Effector memory CD8-positive, alpha-beta T cell (primary cell): Measurements from ENCODE around the gene EFCAB13.

ENCODE experiments used
- ATAC-seq: fragments of 150-1000 bp; cut with Tn5 transposase; replicated peaks from 2 replicates; pipeline ENCODE4 v1.10.0; 2021; ENCODE audit warnings: mild to moderate bottlenecking, moderate library complexity
- DNase-seq, 3 experiments: peaks; one replicate each; pipeline ENCODE4 v3.0.0; 2021
- H3K27ac Mint-ChIP-seq, 2 donors: one replicate each; pipeline ENCODE4 v1.8.0; 2022; ENCODE audit warnings: mild to moderate bottlenecking in 2 of 2, mixed read lengths in 2 of 2, moderate library complexity in 2 of 2
- H3K27me3 Mint-ChIP-seq, 2 donors: one replicate each; pipeline ENCODE4 v1.8.0; 2022; ENCODE audit warnings: mixed read lengths in 2 of 2
- H3K36me3 Mint-ChIP-seq: one replicate; pipeline ENCODE4 v1.8.0; 2022; ENCODE audit warnings: mild to moderate bottlenecking, moderate library complexity, mixed read lengths; ENCODE audit not compliant: insufficient read depth
- H3K4me1 Mint-ChIP-seq, 2 donors: one replicate each; pipeline ENCODE4 v1.8.0; 2022; ENCODE audit warnings: low read depth in 2 of 2, mixed read lengths in 2 of 2
- H3K4me3 Mint-ChIP-seq, 2 donors: one replicate each; pipeline ENCODE4 v1.8.0; 2022; ENCODE audit warnings: mild to moderate bottlenecking in 2 of 2, mixed read lengths in 2 of 2, moderate library complexity in 2 of 2
- H3K9me3 Mint-ChIP-seq, 2 donors: one replicate each; pipeline ENCODE4 v1.8.0; 2022; ENCODE audit warnings: mixed read lengths in 2 of 2

Gene EFCAB13

DNA sequence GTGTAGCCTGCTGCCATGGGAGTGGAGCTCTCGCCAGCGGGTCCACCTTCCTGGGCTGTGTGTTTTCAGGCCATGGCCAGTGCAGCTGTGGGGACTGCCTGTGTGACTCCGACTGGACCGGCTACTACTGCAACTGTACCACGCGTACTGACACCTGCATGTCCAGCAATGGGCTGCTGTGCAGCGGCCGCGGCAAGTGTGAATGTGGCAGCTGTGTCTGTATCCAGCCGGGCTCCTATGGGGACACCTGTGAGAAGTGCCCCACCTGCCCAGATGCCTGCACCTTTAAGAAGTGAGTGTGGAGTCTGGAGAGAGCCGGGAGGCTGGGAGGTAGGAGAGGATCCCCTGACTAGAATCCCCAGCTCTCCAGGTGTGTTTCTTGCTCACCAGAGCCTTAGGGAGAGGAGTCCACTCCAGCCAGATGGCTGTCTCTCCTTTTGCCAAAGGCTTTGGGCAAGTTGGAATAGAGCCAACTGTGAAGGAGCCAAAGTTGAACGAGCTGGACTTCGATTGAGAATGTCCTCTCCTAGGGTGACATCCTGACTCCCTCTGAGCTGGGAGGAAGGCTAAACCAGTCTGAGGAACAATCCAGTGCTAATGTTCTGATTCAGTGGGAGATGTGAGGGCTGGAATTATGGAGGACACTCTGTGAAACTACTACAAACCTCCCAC is 24.4 kb upstream of the EFCAB13 start:
- ATAC-seq, result no peak

DNA sequence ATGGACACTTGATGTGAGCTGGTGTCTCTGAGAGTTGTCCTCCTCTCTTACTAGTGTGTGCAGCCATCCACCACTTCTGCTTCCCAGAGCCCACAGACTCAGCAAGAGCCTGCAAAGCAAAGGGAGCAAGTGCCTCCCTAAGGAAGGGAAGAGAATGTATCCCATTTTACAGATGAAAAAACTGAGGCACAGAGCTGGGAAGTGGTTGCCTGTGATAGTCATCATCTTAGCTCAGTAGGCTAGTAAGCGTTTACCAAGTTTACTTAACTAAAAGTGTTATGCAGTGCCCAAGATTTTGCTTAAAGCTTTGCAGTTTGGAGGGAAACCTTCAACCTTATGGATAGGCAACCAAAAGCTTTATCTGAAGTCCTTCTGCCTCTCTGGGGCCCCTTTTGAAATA is 23.0 kb upstream of the EFCAB13 start:
- Mint-ChIP-seq H3K27me3 (no peaks in the 10 kb centered on the region), H3K36me3 (no peaks in the 10 kb centered on the region), H3K27ac (peak overlapping the region in 1 of 2 donors; percentile 33), H3K4me1 (peaks cover 7 to 8% of the 10 kb centered on the region in 2 donors), H3K4me3 (no peak overlapping the region), H3K9me3 (peaks cover 0 to 6% of the 10 kb centered on the region in 2 donors)
- no peak for ATAC-seq
- DNase-seq, result no peak

More for the DNA sequence above, 24.4 kb upstream of the EFCAB13 start:
- H3K36me3 Mint-ChIP-seq, result no peaks in the 10 kb centered on the region
- H3K27me3 Mint-ChIP-seq, result peaks cover 8 to 10% of the 10 kb centered on the region in 2 donors
- no peak overlapping the region for H3K4me3 Mint-ChIP-seq
- peaks cover 0 to 6% of the 10 kb centered on the region in 2 donors for H3K9me3 Mint-ChIP-seq
- DNase-seq, result no peak
- no peak overlapping the region for H3K27ac Mint-ChIP-seq
- no peaks in the 10 kb centered on the region for H3K4me1 Mint-ChIP-seq

DNA sequence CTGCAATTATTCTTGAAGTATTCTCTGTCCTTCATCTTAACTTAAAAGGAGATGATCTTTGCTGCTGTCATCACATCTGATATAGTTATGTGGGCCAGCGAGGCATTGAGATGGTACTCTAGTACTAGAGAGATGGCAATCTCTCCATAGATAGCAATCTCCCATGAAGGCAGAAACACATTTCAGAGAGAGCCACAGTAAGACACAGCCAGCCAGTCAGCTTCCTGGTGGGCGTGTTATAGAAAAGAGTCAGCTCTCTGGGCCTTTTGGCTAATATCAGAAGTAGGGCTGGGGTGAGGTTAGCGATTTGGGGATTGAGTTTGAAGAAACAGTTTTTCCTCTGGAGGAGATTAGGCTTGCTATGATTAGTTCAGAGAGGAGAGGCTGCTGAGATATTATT is 22.6 kb upstream of the EFCAB13 start:
- Mint-ChIP-seq H3K4me3 (no peak overlapping the region), H3K36me3 (no peaks in the 10 kb centered on the region), H3K27ac (peak overlapping the region in 1 of 2 donors; percentile 33), H3K27me3 (no peaks in the 10 kb centered on the region), H3K9me3 (peaks cover 0 to 6% of the 10 kb centered on the region in 2 donors), H3K4me1 (peaks cover 7 to 8% of the 10 kb centered on the region in 2 donors)
- DNase-seq, result no peak
- ATAC-seq, result no peak

DNA sequence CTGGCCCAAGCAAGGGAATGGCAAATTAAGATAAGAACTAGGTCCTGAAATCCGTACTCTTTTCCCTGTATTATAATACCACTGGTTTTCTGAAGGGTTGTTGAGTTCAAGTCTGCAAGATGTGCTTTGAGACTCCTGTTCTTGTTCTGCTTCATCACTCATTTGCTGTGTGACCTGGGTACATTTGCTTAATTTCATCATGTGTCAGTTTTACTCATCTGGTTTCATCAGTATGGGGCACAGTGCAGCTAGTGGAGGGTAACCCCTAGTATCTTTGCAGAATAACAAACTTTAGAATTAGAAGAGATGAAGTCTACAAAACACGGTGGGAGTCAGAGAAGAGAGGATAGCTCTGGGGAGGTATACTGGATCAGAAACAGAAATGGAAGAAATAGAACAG is 21.9 kb upstream of the EFCAB13 start:
- no peaks in the 10 kb centered on the region for H3K36me3 Mint-ChIP-seq
- DNase-seq (no peak), ATAC-seq (no peak)
- no peak overlapping the region for H3K27ac Mint-ChIP-seq
- H3K4me3 Mint-ChIP-seq, result no peak overlapping the region
- peaks cover 7 to 8% of the 10 kb centered on the region in 2 donors for H3K4me1 Mint-ChIP-seq
- H3K27me3 Mint-ChIP-seq, result no peaks in the 10 kb centered on the region
- H3K9me3 Mint-ChIP-seq, result peaks cover 0 to 6% of the 10 kb centered on the region in 2 donors

DNA sequence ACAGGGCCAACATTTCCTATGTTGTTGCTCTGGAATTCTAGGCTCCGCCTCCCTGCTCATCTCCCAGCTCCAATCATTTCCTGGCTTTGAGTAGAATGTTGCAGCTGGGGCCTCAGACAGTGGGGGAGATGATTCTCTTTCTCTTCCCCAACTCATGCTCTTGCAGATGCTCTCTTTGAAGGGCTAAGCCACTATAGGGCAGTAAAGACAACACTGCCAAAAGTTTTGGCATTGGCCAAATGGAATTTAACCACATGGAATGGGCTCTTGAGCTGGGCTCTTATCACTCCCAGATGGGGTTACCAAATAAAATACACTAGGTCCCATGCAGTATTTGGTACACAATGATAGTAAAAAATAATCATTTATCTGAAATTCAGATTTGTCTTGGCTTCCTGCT is 19.6 kb upstream of the EFCAB13 start:
- Mint-ChIP-seq H3K4me3 (no peak overlapping the region), H3K4me1 (peaks cover 7 to 8% of the 10 kb centered on the region in 2 donors), H3K27me3 (no peaks in the 10 kb centered on the region), H3K9me3 (peaks cover 0 to 6% of the 10 kb centered on the region in 2 donors), H3K36me3 (no peaks in the 10 kb centered on the region), H3K27ac (no peak overlapping the region)
- ATAC-seq (no peak), DNase-seq (no peak)

DNA sequence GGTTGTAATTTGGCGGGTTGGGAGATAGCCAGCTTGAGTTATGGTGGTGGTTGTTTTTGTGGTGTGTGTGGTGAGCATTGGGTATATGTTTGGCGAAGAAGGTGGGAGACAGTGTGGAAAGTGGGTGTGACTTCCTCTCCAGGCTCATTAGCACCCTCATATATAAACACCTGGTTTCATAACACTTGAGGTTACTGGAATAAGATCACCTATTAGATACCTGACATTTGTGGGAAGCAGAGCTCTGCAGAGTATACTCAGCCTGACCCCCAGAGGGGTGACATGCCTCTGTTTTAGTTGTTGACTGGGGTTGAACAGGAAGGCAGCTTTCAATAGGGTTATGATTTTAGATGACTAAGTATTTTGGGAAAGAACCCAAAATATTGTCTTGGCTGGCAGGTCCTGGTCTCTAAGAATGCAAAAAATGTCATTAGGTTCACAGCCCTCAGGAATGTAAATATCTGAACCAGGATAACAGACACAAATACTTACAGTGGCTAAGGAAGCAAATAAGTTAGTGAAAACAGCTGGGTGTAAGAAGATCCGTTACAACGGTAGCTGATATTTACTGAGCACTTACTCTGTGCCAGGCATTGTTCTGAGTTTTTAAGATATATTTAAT is 18.3 kb upstream of the EFCAB13 start:
- H3K4me3 Mint-ChIP-seq, result no peak overlapping the region
- H3K27me3 Mint-ChIP-seq, result no peaks in the 10 kb centered on the region
- H3K27ac Mint-ChIP-seq, result no peak overlapping the region
- H3K4me1 Mint-ChIP-seq, result peaks cover 7 to 8% of the 10 kb centered on the region in 2 donors
- H3K36me3 Mint-ChIP-seq, result peaks cover 3% of the 10 kb centered on the region
- H3K9me3 Mint-ChIP-seq, result peaks cover 0 to 6% of the 10 kb centered on the region in 2 donors
- no peak for DNase-seq
- peak; percentile 70 for ATAC-seq

DNA sequence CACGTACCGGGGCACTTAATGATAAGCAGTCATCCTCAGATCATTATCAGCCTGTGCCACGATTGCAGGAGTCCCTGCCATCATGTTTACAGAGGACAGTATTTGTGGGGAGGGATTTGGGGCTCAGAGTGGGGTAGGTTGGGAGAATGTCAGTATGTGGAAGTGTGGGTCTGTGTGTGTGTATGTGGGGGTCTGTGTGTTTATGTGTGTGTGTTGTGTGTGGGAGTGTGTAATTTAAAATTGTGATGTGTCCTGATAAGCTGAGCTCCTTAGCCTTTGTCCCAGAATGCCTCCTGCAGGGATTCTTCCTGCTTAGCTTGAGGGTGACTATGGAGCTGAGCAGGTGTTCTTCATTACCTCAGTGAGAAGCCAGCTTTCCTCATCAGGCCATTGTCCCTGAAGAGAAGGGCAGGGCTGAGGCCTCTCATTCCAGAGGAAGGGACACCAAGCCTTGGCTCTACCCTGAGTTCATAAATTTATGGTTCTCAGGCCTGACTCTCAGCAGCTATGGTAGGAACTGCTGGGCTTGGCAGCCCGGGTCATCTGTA is 13.5 kb upstream of the EFCAB13 start:
- no peak overlapping the region for H3K27ac Mint-ChIP-seq
- H3K36me3 Mint-ChIP-seq, result peaks cover 3% of the 10 kb centered on the region
- no peak overlapping the region for H3K4me3 Mint-ChIP-seq
- no peaks in the 10 kb centered on the region for H3K27me3 Mint-ChIP-seq
- DNase-seq, result no peak
- no peaks in the 10 kb centered on the region for H3K9me3 Mint-ChIP-seq
- H3K4me1 Mint-ChIP-seq, result peaks cover 3 to 4% of the 10 kb centered on the region in 2 donors
- no peak for ATAC-seq

DNA sequence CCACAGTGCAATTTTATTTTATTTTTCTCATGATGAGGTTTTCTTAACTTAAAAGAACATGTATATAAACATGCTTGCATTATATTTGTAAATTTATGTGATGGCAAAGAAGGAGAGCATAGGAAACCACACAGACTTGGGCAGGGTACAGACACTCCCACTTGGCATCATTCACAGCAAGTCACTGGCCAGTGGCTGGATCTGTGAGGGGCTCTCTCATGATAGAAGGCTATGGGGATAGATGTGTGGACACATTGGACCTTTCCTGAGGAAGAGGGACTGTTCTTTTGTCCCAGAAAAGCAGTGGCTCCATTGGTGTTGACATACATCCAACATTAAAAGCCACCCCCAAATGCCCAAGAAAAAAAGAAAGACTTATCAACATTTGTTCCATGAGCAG is 12.3 kb upstream of the EFCAB13 start:
- ATAC-seq, result no peak
- Mint-ChIP-seq H3K4me1 (no peaks in the 10 kb centered on the region), H3K27ac (no peak overlapping the region), H3K27me3 (no peaks in the 10 kb centered on the region), H3K36me3 (peaks cover 3% of the 10 kb centered on the region), H3K9me3 (no peaks in the 10 kb centered on the region), H3K4me3 (no peak overlapping the region)
- no peak for DNase-seq

DNA sequence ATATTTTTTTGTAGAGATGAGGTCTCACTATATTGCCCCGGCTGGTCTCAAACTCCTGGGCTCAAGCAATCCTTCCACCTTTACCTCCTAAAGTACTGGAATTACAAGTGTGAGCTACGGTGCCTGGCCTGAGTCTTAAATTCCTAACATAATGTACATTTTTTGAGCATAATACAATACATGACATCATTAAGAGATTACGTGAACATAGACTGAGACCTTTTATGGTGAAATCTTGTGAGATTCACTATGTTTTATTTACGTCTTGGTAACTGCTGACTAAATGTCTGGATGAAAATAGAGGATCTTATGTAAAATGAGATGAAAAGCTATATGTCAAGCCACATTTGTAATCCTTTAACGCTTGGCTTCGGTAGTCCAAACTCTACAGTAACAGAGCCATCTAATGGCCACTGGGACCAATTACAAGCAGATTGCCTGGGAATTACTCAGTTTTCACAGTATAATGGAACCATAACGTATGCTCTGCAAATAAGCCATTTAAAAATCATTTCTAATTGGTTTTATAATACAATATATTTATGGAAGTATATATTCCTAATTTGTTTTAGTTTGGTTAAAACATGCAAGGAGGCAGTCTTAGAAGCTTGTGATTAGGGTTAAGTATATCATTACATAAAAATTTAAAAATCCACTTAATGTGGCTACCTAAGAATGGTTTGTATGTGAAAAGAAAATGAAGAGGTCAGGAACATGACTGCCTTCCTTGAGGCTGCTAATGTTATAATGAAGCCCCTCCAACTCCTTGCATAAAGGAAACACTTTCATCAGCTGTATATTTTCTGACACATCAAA is 8.1 kb upstream of the EFCAB13 start:
- H3K27ac Mint-ChIP-seq, result no peak overlapping the region
- no peaks in the 10 kb centered on the region for H3K4me1 Mint-ChIP-seq
- ATAC-seq (peak; percentile 81), DNase-seq (peak; percentile 7 to 28 (median 26))
- no peak overlapping the region for H3K4me3 Mint-ChIP-seq
- no peaks in the 10 kb centered on the region for H3K27me3 Mint-ChIP-seq
- H3K9me3 Mint-ChIP-seq, result no peaks in the 10 kb centered on the region
- no peaks in the 10 kb centered on the region for H3K36me3 Mint-ChIP-seq

DNA sequence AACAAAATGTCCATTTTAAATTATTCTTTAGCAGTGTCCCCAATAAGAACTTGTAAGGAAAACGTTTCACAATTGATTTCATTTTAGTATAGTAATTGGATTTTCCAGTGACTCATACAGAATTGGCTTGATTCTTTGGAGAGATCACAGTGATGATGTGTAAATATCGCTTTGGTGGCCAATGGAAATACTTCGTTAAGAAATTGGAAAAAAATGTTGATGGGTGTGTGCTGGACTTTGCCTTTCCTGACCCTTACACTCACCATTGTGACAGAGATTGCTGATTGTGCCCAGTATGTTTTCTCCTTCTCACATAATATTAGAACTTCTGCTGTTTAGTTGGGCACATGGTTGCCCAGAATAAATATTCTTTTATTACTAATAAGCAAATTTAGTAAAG is 7.4 kb upstream of the EFCAB13 start:
- no peaks in the 10 kb centered on the region for H3K9me3 Mint-ChIP-seq
- no peak overlapping the region for H3K27ac Mint-ChIP-seq
- H3K36me3 Mint-ChIP-seq, result no peaks in the 10 kb centered on the region
- ATAC-seq (no peak), DNase-seq (no peak)
- H3K27me3 Mint-ChIP-seq, result no peaks in the 10 kb centered on the region
- H3K4me3 Mint-ChIP-seq, result no peak overlapping the region
- H3K4me1 Mint-ChIP-seq, result no peaks in the 10 kb centered on the region

DNA sequence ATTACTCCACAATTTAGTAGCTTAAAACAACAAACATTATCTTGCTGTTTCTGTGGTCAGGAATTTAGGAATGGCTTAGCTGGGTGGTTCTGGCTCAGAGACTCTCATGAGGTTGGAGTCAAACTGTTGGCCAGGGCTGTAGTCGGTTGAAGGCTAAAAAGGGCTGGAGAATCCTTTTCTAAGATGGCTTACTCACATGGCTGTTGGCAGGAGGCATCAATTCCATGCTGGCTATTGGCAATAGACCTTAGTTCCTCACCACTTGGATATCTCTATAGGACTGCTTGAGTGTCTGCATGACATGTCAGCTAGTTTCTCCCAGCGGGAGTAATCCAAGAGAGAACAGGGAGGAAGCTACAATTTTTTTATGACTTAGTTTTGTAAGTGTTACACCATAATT is 6.6 kb upstream of the EFCAB13 start:
- no peak for ATAC-seq
- H3K27me3 Mint-ChIP-seq, result no peaks in the 10 kb centered on the region
- H3K27ac Mint-ChIP-seq, result no peak overlapping the region
- DNase-seq, result no peak
- no peak overlapping the region for H3K4me3 Mint-ChIP-seq
- no peaks in the 10 kb centered on the region for H3K36me3 Mint-ChIP-seq
- no peaks in the 10 kb centered on the region for H3K4me1 Mint-ChIP-seq
- H3K9me3 Mint-ChIP-seq, result no peaks in the 10 kb centered on the region

DNA sequence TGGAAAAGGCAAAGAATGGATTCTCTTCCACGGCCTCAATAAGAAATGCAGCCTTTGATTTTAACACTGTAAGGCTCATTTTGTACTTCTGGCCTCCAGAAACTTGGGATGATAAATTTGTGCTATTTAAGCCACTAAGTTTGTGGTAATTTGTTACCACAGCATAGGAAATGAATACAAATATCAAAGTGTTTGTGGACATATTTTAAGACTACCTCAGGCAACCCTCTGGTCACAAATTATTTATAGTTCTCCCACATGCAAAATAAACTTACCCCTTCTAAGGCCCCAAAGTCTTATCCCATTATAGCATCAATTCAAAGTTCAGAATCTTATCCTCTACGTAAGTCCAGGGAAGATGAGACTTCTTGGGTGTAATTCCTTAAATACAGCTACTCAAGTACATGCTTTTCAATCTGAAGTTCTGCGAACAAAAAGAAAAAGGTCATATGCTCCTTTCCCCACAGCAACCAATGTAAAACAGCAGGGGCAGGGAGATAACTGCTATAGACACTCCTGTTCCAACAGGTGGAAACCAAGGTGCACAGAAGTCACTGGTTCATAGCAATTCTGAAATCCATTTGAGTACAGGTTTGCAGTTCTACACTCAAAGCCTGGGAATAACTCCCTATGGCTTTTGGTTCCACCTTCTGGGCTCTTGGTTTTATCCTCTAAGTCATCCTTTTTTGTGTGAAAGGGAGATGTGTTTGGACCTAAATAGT is 5.4 kb upstream of the EFCAB13 start:
- peaks cover 4% of the 10 kb centered on the region in 2 donors for H3K4me1 Mint-ChIP-seq
- H3K36me3 Mint-ChIP-seq, result peaks cover 2% of the 10 kb centered on the region
- H3K9me3 Mint-ChIP-seq, result no peaks in the 10 kb centered on the region
- no peak for ATAC-seq
- no peak overlapping the region for H3K4me3 Mint-ChIP-seq
- DNase-seq, result no peak
- no peak overlapping the region for H3K27ac Mint-ChIP-seq
- no peaks in the 10 kb centered on the region for H3K27me3 Mint-ChIP-seq

DNA sequence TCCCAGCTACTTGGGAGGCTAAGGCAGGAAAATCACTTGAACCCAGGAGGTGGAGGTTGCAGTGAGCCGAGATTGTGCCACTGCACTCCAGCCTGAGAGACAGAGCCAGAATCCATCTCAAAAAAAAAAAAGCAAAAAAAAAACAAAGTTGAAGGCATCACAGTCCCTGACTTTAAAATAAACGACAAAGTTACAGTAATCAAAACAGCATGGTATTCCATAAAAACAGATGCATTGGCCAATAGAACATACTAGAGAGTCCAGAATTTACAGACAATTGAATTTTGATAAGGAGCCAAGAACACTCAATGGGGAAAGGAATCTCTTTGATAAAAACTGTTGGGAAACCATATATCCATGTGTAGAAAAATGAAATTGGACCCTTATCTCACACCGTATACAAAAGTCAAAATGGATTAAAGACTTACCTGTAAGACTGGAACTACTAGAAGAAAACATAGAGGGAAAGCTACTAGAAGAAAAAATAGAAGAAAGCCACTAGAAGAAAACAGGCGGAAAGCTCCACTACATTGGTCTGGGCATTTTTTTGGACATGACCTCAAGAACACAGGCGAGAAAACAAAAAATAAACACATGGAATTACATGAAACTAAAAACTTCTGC is 2.8 kb upstream of the EFCAB13 start:
- DNase-seq, result no peak
- H3K9me3 Mint-ChIP-seq, result no peaks in the 10 kb centered on the region
- ATAC-seq, result no peak
- no peak overlapping the region for H3K27ac Mint-ChIP-seq
- H3K27me3 Mint-ChIP-seq, result no peaks in the 10 kb centered on the region
- peaks cover 13 to 23% of the 10 kb centered on the region in 2 donors for H3K4me1 Mint-ChIP-seq
- H3K4me3 Mint-ChIP-seq, result no peak overlapping the region
- peaks cover 4% of the 10 kb centered on the region for H3K36me3 Mint-ChIP-seq
